CD14-positive monocyte (primary cell): ENCODE data around the gene FAM161A. TPM values are rescaled to one million over a fixed set of nuclear protein-coding genes. Genes with fewer than 3 reads are reported as not detected.

Source experiments
- DNase-seq, 3 donors: peaks; one replicate each; pipeline ENCODE4 v3.0.0-alpha.2; 2011 to 2022
- H2AFZ ChIP-seq: 2 replicates; pipeline ENCODE4 v1.6.0; 2012; ENCODE audit warnings: mild to moderate bottlenecking, low read depth, low read length, inconsistent platforms; ENCODE audit not compliant: insufficient read depth, poor library complexity, severe bottlenecking
- H3K27ac ChIP-seq, 2 donors: 1 replicate in 1 of 2; 2 replicates in 1 of 2; pipeline ENCODE4 v1.5.1; 2012 to 2013; ENCODE audit warnings: low read length in 2 of 2, control low read depth in 1 of 2, inconsistent platforms in 1 of 2, low read depth in 1 of 2, mild to moderate bottlenecking in 1 of 2
- H3K27me3 ChIP-seq, 2 donors: one replicate each; pipeline versions ENCODE4 v1.6.0 to v1.6.1; 2011 to 2013; ENCODE audit warnings: low read length in 2 of 2; ENCODE audit not compliant: control insufficient read depth in 2 of 2, insufficient read depth in 2 of 2
- H3K36me3 ChIP-seq, 2 donors: replicated peaks in 1 of 2; 1 replicate in 1 of 2; 2 replicates in 1 of 2; pipeline versions ENCODE4 v1.5.1 to v1.6.1; 2012 to 2013; ENCODE audit warnings: low read length in 2 of 2, control low read depth in 1 of 2, inconsistent platforms in 1 of 2, mild to moderate bottlenecking in 1 of 2; ENCODE audit not compliant: insufficient read depth in 2 of 2, control insufficient read depth in 1 of 2
- H3K4me1 ChIP-seq, 2 donors: 1 replicate in 1 of 2; 2 replicates in 1 of 2; pipeline versions ENCODE4 v1.5.1 to v1.6.1; 2012 to 2013; ENCODE audit warnings: low read length in 2 of 2, control low read depth in 1 of 2, inconsistent platforms in 1 of 2, mild to moderate bottlenecking in 1 of 2, moderate library complexity in 1 of 2; ENCODE audit not compliant: insufficient read depth in 2 of 2, control insufficient read depth in 1 of 2
- H3K4me2 ChIP-seq: replicated peaks from 2 replicates; pipeline ENCODE3; 2012; ENCODE audit warnings: low read length, moderate library complexity, mild to moderate bottlenecking; ENCODE audit not compliant: poor library complexity, severe bottlenecking; ENCODE audit errors: extremely low read depth
- H3K4me3 ChIP-seq, 3 experiments: fragments of 200-600 bp in 1 of 3; sonication (generic) in 1 of 3; replicated peaks in 1 of 3; 1 replicate in 2 of 3; 2 replicates in 1 of 3; pipeline ENCODE4 v1.5.1; 2011 to 2013; ENCODE audit warnings: low read length in 3 of 3, mild to moderate bottlenecking in 3 of 3, control low read depth in 2 of 3, low read depth in 2 of 3, inconsistent platforms in 1 of 3, moderate library complexity in 1 of 3
- H3K79me2 ChIP-seq: 2 replicates; pipeline ENCODE4 v1.6.0; 2012; ENCODE audit warnings: mild to moderate bottlenecking, control low read depth, inconsistent platforms, low read length, moderate library complexity; ENCODE audit not compliant: insufficient read depth
- H3K9ac ChIP-seq: 2 replicates; pipeline ENCODE4 v1.6.0; 2017; ENCODE audit warnings: low read length, mild to moderate bottlenecking; ENCODE audit not compliant: insufficient read depth, poor library complexity, severe bottlenecking
- H3K9me3 ChIP-seq, 2 donors: replicated peaks in 1 of 2; 1 replicate in 1 of 2; 2 replicates in 1 of 2; pipeline versions ENCODE4 v1.5.1 to v1.6.1; 2012 to 2013; ENCODE audit warnings: low read length in 2 of 2, control low read depth in 1 of 2; ENCODE audit not compliant: control insufficient read depth in 1 of 2, insufficient read depth in 1 of 2
- H4K20me1 ChIP-seq: 2 replicates; pipeline ENCODE4 v1.6.0; 2012; ENCODE audit warnings: mild to moderate bottlenecking, low read length, control low read depth, moderate library complexity; ENCODE audit not compliant: insufficient read depth
- H3K27ac Mint-ChIP-seq, 7 donors: one replicate each; pipeline ENCODE4 v1.8.0; 2020; ENCODE audit warnings: mild to moderate bottlenecking in 7 of 7, mixed read lengths in 7 of 7, moderate library complexity in 6 of 7, inconsistent platforms in 2 of 7
- H3K27me3 Mint-ChIP-seq, 3 donors: one replicate each; pipeline ENCODE4 v1.8.0; 2021 to 2022; ENCODE audit warnings: low read depth in 3 of 3, mild to moderate bottlenecking in 3 of 3, mixed read lengths in 3 of 3, moderate library complexity in 3 of 3, inconsistent platforms in 1 of 3
- H3K36me3 Mint-ChIP-seq, 2 donors: one replicate each; pipeline ENCODE4 v1.8.0; 2020; ENCODE audit warnings: mixed read lengths in 2 of 2, inconsistent platforms in 1 of 2, mild to moderate bottlenecking in 1 of 2
- H3K4me1 Mint-ChIP-seq: one replicate; pipeline ENCODE4 v1.8.0; 2020; ENCODE audit warnings: mild to moderate bottlenecking, mixed read lengths
- H3K4me3 Mint-ChIP-seq, 2 donors: one replicate each; pipeline ENCODE4 v1.8.0; 2020; ENCODE audit warnings: mild to moderate bottlenecking in 2 of 2, mixed read lengths in 2 of 2, moderate library complexity in 1 of 2
- H3K9me3 Mint-ChIP-seq, 7 donors: one replicate each; pipeline ENCODE4 v1.8.0; 2020 to 2022; ENCODE audit warnings: mixed read lengths in 7 of 7, mild to moderate bottlenecking in 6 of 7, moderate library complexity in 6 of 7, inconsistent platforms in 2 of 7
- WGBS: methylation state at CpG from one replicate; pipeline ENCODE4 v1.1.5; 2013; ENCODE audit warnings: missing lambda C conversion rate; ENCODE audit not compliant: insufficient coverage; 5-methylcytosine and 5-hydroxymethylcytosine counted together
- intact Hi-C, 2 donors: fragments of 100-400 bp; cut with micrococcal nuclease; formaldehyde crosslinking; loops; one replicate each; pipeline versions ENCODE4 v1.15.0 to v1.15.1; 2023
- polyA plus RNA-seq, 3 donors: library from polyadenylated mRNA; depleted of rRNA in 1 of 3; unstranded in 2 of 3; stranded (reverse) in 1 of 3; fragments of 300-500 nt in 2 of 3; fragments of >200 nt in 1 of 3; fragmentation: Illumina TruSeq in 2 of 3; gene quantifications; 1 replicate in 2 of 3; 2 replicates in 1 of 3; pipeline ENCODE4 v1.2.3, GENCODE V29; 2012 to 2021
- TF ChIP-seq, protein P1 (sequence below): fragments of 200-600 bp; IDR thresholded peaks from one replicate; pipeline ENCODE4 v1.8.0; 2022; ENCODE audit warnings: antibody characterized with exemption, mild to moderate bottlenecking

FAM161A gene
- polyA plus RNA-seq, 3 donors = 0.11 to 0.25 TPM; not detected in 1

- TF ChIP-seq, protein P1, sequence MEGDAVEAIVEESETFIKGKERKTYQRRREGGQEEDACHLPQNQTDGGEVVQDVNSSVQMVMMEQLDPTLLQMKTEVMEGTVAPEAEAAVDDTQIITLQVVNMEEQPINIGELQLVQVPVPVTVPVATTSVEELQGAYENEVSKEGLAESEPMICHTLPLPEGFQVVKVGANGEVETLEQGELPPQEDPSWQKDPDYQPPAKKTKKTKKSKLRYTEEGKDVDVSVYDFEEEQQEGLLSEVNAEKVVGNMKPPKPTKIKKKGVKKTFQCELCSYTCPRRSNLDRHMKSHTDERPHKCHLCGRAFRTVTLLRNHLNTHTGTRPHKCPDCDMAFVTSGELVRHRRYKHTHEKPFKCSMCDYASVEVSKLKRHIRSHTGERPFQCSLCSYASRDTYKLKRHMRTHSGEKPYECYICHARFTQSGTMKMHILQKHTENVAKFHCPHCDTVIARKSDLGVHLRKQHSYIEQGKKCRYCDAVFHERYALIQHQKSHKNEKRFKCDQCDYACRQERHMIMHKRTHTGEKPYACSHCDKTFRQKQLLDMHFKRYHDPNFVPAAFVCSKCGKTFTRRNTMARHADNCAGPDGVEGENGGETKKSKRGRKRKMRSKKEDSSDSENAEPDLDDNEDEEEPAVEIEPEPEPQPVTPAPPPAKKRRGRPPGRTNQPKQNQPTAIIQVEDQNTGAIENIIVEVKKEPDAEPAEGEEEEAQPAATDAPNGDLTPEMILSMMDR = no peak
- H3K4me1 ChIP-seq = no peaks in the 10 kb centered on the region
- Mint-ChIP-seq H3K4me1 (no peaks in the 10 kb centered on the region), H3K4me3 (no peak overlapping the region), H3K9me3 (no peaks in the 10 kb centered on the region), H3K27me3 (peaks cover 0 to 3% (median 0%) of the 10 kb centered on the region in 3 donors), H3K36me3 (no peaks in the 10 kb centered on the region), H3K27ac (no peak overlapping the region)
- no peak overlapping the region for H3K9ac ChIP-seq
- no peaks in the 10 kb centered on the region for H3K79me2 ChIP-seq
- no peaks in the 10 kb centered on the region for H4K20me1 ChIP-seq
- no peak for DNase-seq
- no peak overlapping the region for H3K27ac ChIP-seq
- WGBS = no CpG with 5 or more reads among the region's 1 CpG
- H3K9me3 ChIP-seq = no peaks in the 10 kb centered on the region
- no peak overlapping the region for H3K4me2 ChIP-seq
- intact Hi-C loops = no loop called here
- no peaks in the 10 kb centered on the region for H3K36me3 ChIP-seq
- no peak overlapping the region for H3K4me3 ChIP-seq
- no peak overlapping the region for H2AFZ ChIP-seq
- H3K27me3 ChIP-seq = no peaks in the 10 kb centered on the region
These were observed 19.0 kb downstream of the FAM161A start for GRCh38 chr2:61834893-61835292.

DNA sequence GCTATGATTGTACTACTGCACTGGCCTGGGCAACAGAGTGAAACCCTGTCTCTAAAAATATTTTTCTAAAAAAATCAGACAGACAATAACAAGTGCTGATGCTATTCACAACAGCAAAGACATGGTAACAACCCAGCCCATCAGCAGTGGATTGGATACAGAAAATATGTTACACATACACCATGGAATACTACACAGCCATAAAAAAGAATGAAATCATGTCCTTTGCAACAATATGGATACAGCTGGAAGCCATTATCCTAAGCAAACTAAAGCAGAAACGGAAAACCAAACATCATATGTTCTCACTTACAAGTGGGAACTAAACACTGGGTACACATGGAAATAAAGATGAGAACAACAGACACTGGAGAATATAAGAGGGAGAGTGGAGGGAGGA lies 19.9 kb downstream of the FAM161A start:
- Histone ChIP-seq H3K27me3 (no peaks in the 10 kb centered on the region), H2AFZ (no peak overlapping the region), H3K36me3 (no peaks in the 10 kb centered on the region), H3K4me2 (no peak overlapping the region), H3K4me3 (no peak overlapping the region), H3K9ac (no peak overlapping the region), H3K79me2 (no peaks in the 10 kb centered on the region), H3K9me3 (no peaks in the 10 kb centered on the region), H4K20me1 (no peaks in the 10 kb centered on the region), H3K4me1 (no peaks in the 10 kb centered on the region), H3K27ac (no peak overlapping the region)
- H3K9me3 Mint-ChIP-seq = no peaks in the 10 kb centered on the region
- DNase-seq = no peak
- no peaks in the 10 kb centered on the region for H3K4me1 Mint-ChIP-seq
- H3K27ac Mint-ChIP-seq = no peak overlapping the region
- WGBS = no CpG with 5 or more reads among the region's 1 CpG
- intact Hi-C loops = no loop called here
- H3K36me3 Mint-ChIP-seq = no peaks in the 10 kb centered on the region
- TF ChIP-seq, protein P1 = no peak
- H3K27me3 Mint-ChIP-seq = peaks cover 0 to 3% (median 0%) of the 10 kb centered on the region in 3 donors
- no peak overlapping the region for H3K4me3 Mint-ChIP-seq
